H1 (cell line): ENCODE data around the gene ZSWIM9. TPM values are rescaled to one million over a fixed set of nuclear protein-coding genes. Genes with fewer than 3 reads are reported as not detected.

Source experiments
- GABPA ChIP-seq: IDR thresholded peaks from 2 replicates; pipeline ENCODE4 v1.6.1; 2011; ENCODE audit warnings: mild to moderate bottlenecking, low read length, moderate library complexity, borderline replicate concordance; ENCODE audit not compliant: insufficient read depth
- polyA plus RNA-seq, 7 experiments: library from polyadenylated mRNA; depleted of rRNA in 3 of 7; stranded (reverse) in 5 of 7; unstranded in 2 of 7; fragments of >200 nt in 5 of 7; fragments of 200-250 nt in 2 of 7; gene quantifications; 1 replicate in 5 of 7; 2 replicates in 1 of 7; 4 replicates in 1 of 7; pipeline versions ENCODE4 v1.2.1 to v1.2.3, GENCODE V29; 2011 to 2013; ENCODE audit warnings: missing spikeins in 2 of 7, mixed read lengths in 2 of 7
- total RNA-seq: library from RNA; stranded (reverse); fragmentation: NEBNext Ultra II Directional; extraction: Animal tissue kit (Norgen Biotek cat#: 25700); gene quantifications from 2 replicates; pipeline ENCODE4 v1.2.1, GENCODE V29; 2021

The ZSWIM9 gene
- total and polyA plus RNA-seq, 2 of the 8 experiments (the other 6 are each of a cell fraction or from before 2014, with no cell fraction given) = 1.5 to 10.4 TPM

- no peak for TF ChIP-seq GABPA
Measured at GRCh38 chr19:48196321-48196763, 25.9 kb downstream of the ZSWIM9 start (continued).
